Endothelial cell of umbilical vein (primary cell): ENCODE results near the gene PCID2. TPM values are rescaled to one million over a fixed set of nuclear protein-coding genes. Genes with fewer than 3 reads are reported as not detected.

Experiments
- BruUV-seq: library from RNA; stranded (reverse); fragments of 400-500 nt; replicated peaks from 2 replicates; lab custom pipeline; 2021; lab: Mats Ljungman, UMichigan
- CTCF ChIA-PET: fragments of 300-600, 350-600 bp; sonication (Branson Sonifier 250); formaldehyde crosslinking; loops from one replicate; lab custom pipeline; 2021; ENCODE audit warnings: antibody characterized with exemption, inconsistent platforms; lab: Charles Lee
- POLR2A ChIA-PET: fragments of 300-600, 350-600 bp; sonication (Branson Sonifier 250); formaldehyde crosslinking; loops from one replicate; lab custom pipeline; 2021; ENCODE audit warnings: antibody characterized with exemption, inconsistent platforms; lab: Charles Lee
- DNase-seq: peaks from one replicate; pipeline ENCODE4 v3.0.0-alpha.2; 2011; ENCODE audit warnings: low read depth, low spot score
- FAIRE-seq: peaks from 2 replicates; lab custom pipeline; 2011; peaks lifted over from hg19 to GRCh38; lab: Jason Lieb, UNC
- H2AFZ ChIP-seq: 2 replicates; pipeline ENCODE4 v1.6.0; 2012; ENCODE audit warnings: low read depth, low read length, control low read depth, inconsistent platforms
- H3K27ac ChIP-seq: 2 replicates; pipeline ENCODE4 v1.5.1; 2011; ENCODE audit warnings: low read depth, mild to moderate bottlenecking, control low read depth, low read length, moderate library complexity; ENCODE audit not compliant: insufficient read depth
- H3K27me3 ChIP-seq, 2 experiments: 2 replicates each; pipeline versions ENCODE4 v1.6.0 to v1.6.1; 2011; ENCODE audit warnings: low read length in 2 of 2, mixed read lengths in 1 of 2; ENCODE audit not compliant: control insufficient read depth in 2 of 2, insufficient read depth in 2 of 2
- H3K36me3 ChIP-seq, 2 experiments: 2 replicates in 1 of 2; 3 replicates in 1 of 2; pipeline ENCODE4 v1.5.1; 2011; ENCODE audit warnings: low read length in 2 of 2, mild to moderate bottlenecking in 1 of 2, moderate library complexity in 1 of 2; ENCODE audit not compliant: control insufficient read depth in 2 of 2, insufficient read depth in 2 of 2; ENCODE audit errors: extremely low read depth in 1 of 2
- H3K4me1 ChIP-seq: 3 replicates; pipeline ENCODE4 v1.5.1; 2011; ENCODE audit warnings: mild to moderate bottlenecking, low read length; ENCODE audit not compliant: control insufficient read depth, insufficient read depth; ENCODE audit errors: extremely low read depth
- H3K4me2 ChIP-seq: 2 replicates; pipeline ENCODE4 v1.6.1; 2011; ENCODE audit warnings: low read length, control low read depth, mixed read lengths; ENCODE audit not compliant: insufficient read depth
- H3K4me3 ChIP-seq, 3 experiments: fragments of 200-600 bp in 1 of 3; sonication (generic), shearing (Covaris generic) in 1 of 3; replicated peaks in 1 of 3; 2 replicates each; pipeline ENCODE4 v1.5.1; 2011 to 2016; ENCODE audit warnings: control low read depth in 3 of 3, low read length in 3 of 3, mild to moderate bottlenecking in 2 of 3, inconsistent platforms in 1 of 3, low read depth in 1 of 3, moderate library complexity in 1 of 3; ENCODE audit not compliant: insufficient read depth in 1 of 3
- H3K79me2 ChIP-seq: 2 replicates; pipeline ENCODE4 v1.6.0; 2012; ENCODE audit warnings: low read length, inconsistent platforms; ENCODE audit not compliant: control insufficient read depth, insufficient read depth
- H3K9ac ChIP-seq: replicated peaks from 2 replicates; pipeline ENCODE3; 2011; ENCODE audit warnings: low read length, control low read depth; ENCODE audit not compliant: insufficient read depth; ENCODE audit errors: extremely low read depth
- H3K9me1 ChIP-seq: replicated peaks from 3 replicates; pipeline ENCODE4 v1.6.0; 2011; ENCODE audit warnings: mild to moderate bottlenecking, low read length; ENCODE audit not compliant: control insufficient read depth, insufficient read depth; ENCODE audit errors: extremely low read depth
- H3K9me3 ChIP-seq: replicated peaks from 2 replicates; pipeline ENCODE4 v1.5.1; 2012; ENCODE audit warnings: low read length, inconsistent platforms; ENCODE audit not compliant: control insufficient read depth, insufficient read depth
- H4K20me1 ChIP-seq: replicated peaks from 2 replicates; pipeline ENCODE3; 2011; ENCODE audit warnings: mild to moderate bottlenecking, low read length; ENCODE audit not compliant: control insufficient read depth, insufficient read depth; ENCODE audit errors: extremely low read depth
- EZH2 ChIP-seq: IDR thresholded peaks from 2 replicates; pipeline ENCODE4 v1.6.1; 2012; ENCODE audit warnings: borderline replicate concordance, low read depth, mild to moderate bottlenecking, moderate library complexity, low read length, inconsistent platforms; ENCODE audit not compliant: severe bottlenecking
- FOS ChIP-seq: IDR thresholded peaks from 2 replicates; pipeline ENCODE4 v1.6.1; 2011; ENCODE audit warnings: mild to moderate bottlenecking, low read length, moderate library complexity, borderline replicate concordance; ENCODE audit not compliant: insufficient read depth
- GATA2 ChIP-seq: IDR thresholded peaks from 2 replicates; pipeline ENCODE4 v1.7.0; 2011; ENCODE audit warnings: low read depth, mild to moderate bottlenecking, moderate library complexity, mixed read lengths, low read length; ENCODE audit not compliant: insufficient read length, insufficient read depth
- JUN ChIP-seq: IDR thresholded peaks from 2 replicates; pipeline ENCODE4 v1.6.1; 2011; ENCODE audit warnings: borderline replicate concordance, low read depth; ENCODE audit not compliant: insufficient read length, insufficient read depth
- MYC ChIP-seq: IDR thresholded peaks from one replicate; pipeline ENCODE4 v1.6.1; 2011; ENCODE audit warnings: mild to moderate bottlenecking, low read depth, low read length
- POLR2A ChIP-seq: IDR thresholded peaks from 2 replicates; pipeline ENCODE4 v1.6.1; 2012; ENCODE audit warnings: low read depth, mild to moderate bottlenecking, control low read depth, low read length
- POLR2AphosphoS5 ChIP-seq: IDR thresholded peaks from 2 replicates; pipeline ENCODE4 v1.6.1; 2012; ENCODE audit warnings: low read depth, mild to moderate bottlenecking, control low read depth, low read length, moderate library complexity; ENCODE audit not compliant: insufficient read depth
- dilution Hi-C: fragments of 300-500 bp; cut with MboI; formaldehyde crosslinking; loops from one replicate; pipeline ENCODE4 v1.15.0; 2019; ENCODE audit warnings: low sequenced_read_pairs; ENCODE audit not compliant: extremely low pct_ligation_motif_present
- intact Hi-C: fragments of 100-400 bp; cut with micrococcal nuclease; formaldehyde crosslinking; loops from one replicate; pipeline ENCODE4 v1.10.0; 2022
- polyA plus RNA-seq, 4 experiments: library from polyadenylated mRNA; depleted of rRNA in 3 of 4; stranded (reverse) in 3 of 4; unstranded in 1 of 4; fragments of >200 nt; gene quantifications; 2 replicates each; pipeline versions ENCODE4 v1.2.1 to v1.2.3, GENCODE V29; 2011 to 2012; ENCODE audit warnings: missing spikeins in 1 of 4
- total RNA-seq: library from RNA; stranded (reverse); gene quantifications from 2 replicates; pipeline ENCODE4 v1.2.3, GENCODE V29; 2021
- TF ChIP-seq, protein P1 (sequence below), 2 donors: IDR thresholded peaks; 1 replicate in 1 of 2; 2 replicates in 1 of 2; pipeline ENCODE4 v1.5.1; 2011; ENCODE audit warnings: low read length in 2 of 2, mild to moderate bottlenecking in 2 of 2, moderate library complexity in 2 of 2, control low read depth in 1 of 2, inconsistent platforms in 1 of 2, low read depth in 1 of 2; ENCODE audit not compliant: insufficient read depth in 1 of 2; ENCODE audit errors: extremely low read depth in 1 of 2
- TF ChIP-seq, protein P2 (sequence below): IDR thresholded peaks from 2 replicates; pipeline ENCODE4 v1.6.1; 2011; ENCODE audit not compliant: insufficient read depth, insufficient read length

The PCID2 gene
- total and polyA plus RNA-seq, 2 donors (not counting 3 experiments of a cell fraction or from before 2014, with no cell fraction given): 52.1 to 55.6 TPM

DNA sequence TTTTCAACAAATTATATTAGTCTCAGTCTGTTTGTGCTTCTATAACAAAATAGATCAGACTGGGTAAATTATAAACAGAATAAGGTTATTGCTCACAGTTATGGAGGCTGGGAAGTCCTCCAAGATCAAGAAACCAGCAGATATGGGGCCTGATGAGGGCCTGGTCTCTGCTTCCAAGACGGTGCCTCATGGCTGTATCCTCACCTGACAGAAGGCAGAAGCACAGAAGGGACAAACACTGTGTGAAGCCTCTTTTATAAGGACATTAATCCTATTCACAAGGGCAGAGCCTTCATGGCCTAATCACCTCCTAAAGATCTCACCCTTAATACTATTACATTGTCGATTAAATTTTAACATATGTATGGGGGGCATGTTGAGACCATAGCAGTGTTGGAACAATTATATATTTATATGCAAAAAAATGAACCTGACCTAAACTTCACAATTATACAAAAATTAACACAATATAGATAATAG, 73.1 kb downstream of the PCID2 start:
- no peak overlapping the region for H3K9ac ChIP-seq
- no peak for DNase-seq
- H3K4me3 ChIP-seq: no peak overlapping the region
- H3K36me3 ChIP-seq: no peaks in the 10 kb centered on the region
- no peaks in the 10 kb centered on the region for H3K9me1 ChIP-seq
- no peak overlapping the region for H2AFZ ChIP-seq
- intact Hi-C loops: no loop called here
- H3K4me1 ChIP-seq: no peaks in the 10 kb centered on the region
- no peak overlapping the region for H3K4me2 ChIP-seq
- H3K27ac ChIP-seq: no peak overlapping the region
- FAIRE-seq: no peak
- no peaks in the 10 kb centered on the region for H3K79me2 ChIP-seq
- dilution Hi-C loops: no loop called here
- POLR2A ChIA-PET: no interaction called here
- H3K9me3 ChIP-seq: no peaks in the 10 kb centered on the region
- TF ChIP-seq MYC (no peak), JUN (no peak), POLR2AphosphoS5 (no peak), GATA2 (no peak), POLR2A (no peak), FOS (no peak), EZH2 (no peak)
- TF ChIP-seq, protein P1, sequence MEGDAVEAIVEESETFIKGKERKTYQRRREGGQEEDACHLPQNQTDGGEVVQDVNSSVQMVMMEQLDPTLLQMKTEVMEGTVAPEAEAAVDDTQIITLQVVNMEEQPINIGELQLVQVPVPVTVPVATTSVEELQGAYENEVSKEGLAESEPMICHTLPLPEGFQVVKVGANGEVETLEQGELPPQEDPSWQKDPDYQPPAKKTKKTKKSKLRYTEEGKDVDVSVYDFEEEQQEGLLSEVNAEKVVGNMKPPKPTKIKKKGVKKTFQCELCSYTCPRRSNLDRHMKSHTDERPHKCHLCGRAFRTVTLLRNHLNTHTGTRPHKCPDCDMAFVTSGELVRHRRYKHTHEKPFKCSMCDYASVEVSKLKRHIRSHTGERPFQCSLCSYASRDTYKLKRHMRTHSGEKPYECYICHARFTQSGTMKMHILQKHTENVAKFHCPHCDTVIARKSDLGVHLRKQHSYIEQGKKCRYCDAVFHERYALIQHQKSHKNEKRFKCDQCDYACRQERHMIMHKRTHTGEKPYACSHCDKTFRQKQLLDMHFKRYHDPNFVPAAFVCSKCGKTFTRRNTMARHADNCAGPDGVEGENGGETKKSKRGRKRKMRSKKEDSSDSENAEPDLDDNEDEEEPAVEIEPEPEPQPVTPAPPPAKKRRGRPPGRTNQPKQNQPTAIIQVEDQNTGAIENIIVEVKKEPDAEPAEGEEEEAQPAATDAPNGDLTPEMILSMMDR (IDR thresholded peaks at IDR 0.05; ENCODE audit: extremely low read depth in 1 of 2, insufficient read depth in 1 of 2, low read depth in 1 of 2, low read length in 2 of 2): no peak
- TF ChIP-seq, protein P2, sequence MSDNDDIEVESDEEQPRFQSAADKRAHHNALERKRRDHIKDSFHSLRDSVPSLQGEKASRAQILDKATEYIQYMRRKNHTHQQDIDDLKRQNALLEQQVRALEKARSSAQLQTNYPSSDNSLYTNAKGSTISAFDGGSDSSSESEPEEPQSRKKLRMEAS: no peak
- H4K20me1 ChIP-seq: no peaks in the 10 kb centered on the region
- no TSS peak for BruUV-seq
- peaks cover 22 to 36% of the 10 kb centered on the region in 2 experiments for H3K27me3 ChIP-seq
- CTCF ChIA-PET: no interaction called here
